Measurements from ENCODE around the gene MYF5.
"Not testable (repeated sequence)": the region's sequence is repeated elsewhere in the genome, so short reads cannot be mapped to it uniquely, and the experiment has no call there.

MYF5 gene

GRCh38 chr12:80716696-80717469 lies at the start of gene MYF5:
Gene MYF5, plus strand, starts transcription at chr12:80716912. Its CDS starts 152 bp downstream, at chr12:80717064.
- DNase-seq: peak in 1 of 4 experiments; percentile 1

GRCh38 chr12:80670214-80670613 lies 46.5 kb upstream of the MYF5 start:
- no peak for DNase-seq

- not testable (repeated sequence) for DNase-seq
Observed at GRCh38 chr12:80676042-80676636, 40.6 kb upstream of the MYF5 start.

- DNase-seq: no peak
Observed at GRCh38 chr12:80676856-80677255, 39.9 kb upstream of the MYF5 start.

- DNase-seq: no peak
Observed at GRCh38 chr12:80677994-80678393, 38.7 kb upstream of the MYF5 start.

- DNase-seq: no peak
Observed at GRCh38 chr12:80679346-80680131, 37.2 kb upstream of the MYF5 start.

GRCh38 chr12:80681287-80681686 lies 35.4 kb upstream of the MYF5 start:
- DNase-seq: no peak

GRCh38 chr12:80681786-80682185 lies 34.9 kb upstream of the MYF5 start:
- no peak for DNase-seq

GRCh38 chr12:80684077-80684495 lies 32.6 kb upstream of the MYF5 start:
- no peak for DNase-seq

- DNase-seq: no peak
Observed at GRCh38 chr12:80690090-80690489, 26.6 kb upstream of the MYF5 start.

GRCh38 chr12:80690513-80690912 lies 26.2 kb upstream of the MYF5 start:
- no peak for DNase-seq

GRCh38 chr12:80692114-80692513 lies 24.6 kb upstream of the MYF5 start:
- DNase-seq: no peak

GRCh38 chr12:80697270-80697887 lies 19.3 kb upstream of the MYF5 start:
- DNase-seq: no peak

GRCh38 chr12:80698256-80698655 lies 18.5 kb upstream of the MYF5 start:
- no peak for DNase-seq

GRCh38 chr12:80698847-80699542 lies 17.7 kb upstream of the MYF5 start:
- no peak for DNase-seq

- no peak for DNase-seq
Observed at GRCh38 chr12:80700327-80700726, 16.4 kb upstream of the MYF5 start.

- no peak for DNase-seq
Observed at GRCh38 chr12:80701388-80701787, 15.3 kb upstream of the MYF5 start.

- DNase-seq: no peak
Observed at GRCh38 chr12:80702889-80703805, 13.6 kb upstream of the MYF5 start.

- no peak for DNase-seq
Observed at GRCh38 chr12:80704420-80704819, 12.3 kb upstream of the MYF5 start.

- no peak for DNase-seq
Observed at GRCh38 chr12:80707126-80707829, 9.4 kb upstream of the MYF5 start, which contains the start of gene MYF6. Gene MYF6, plus strand, starts transcription at chr12:80707634. Its CDS starts 86 bp downstream, at chr12:80707720.

GRCh38 chr12:80707830-80708258 lies 8.9 kb upstream of the MYF5 start:
- DNase-seq: no peak
